ENCODE results near the gene PCDHGB5. TPM values are rescaled to one million over a fixed set of nuclear protein-coding genes. Genes with fewer than 3 reads are reported as not detected.

The PCDHGB5 gene
- polyA plus RNA-seq, 3 donors: 0.01 to 0.08 TPM; not detected in 1

GRCh38 chr5:141402553-141403243 lies 5.0 kb downstream of the PCDHGB5 start, which contains the start of gene PCDHGA9:
Gene PCDHGA9 (plus strand): TSS chr5:141402778. CDS start chr5:141402953, 175 bp downstream.
- no peak within 1 kb of the TSS for H3K27ac ChIP-seq (ENCODE audit: low read depth in 1 of 2, low read length in 2 of 2)
- H3K4me1 ChIP-seq (ENCODE audit: control insufficient read depth in 1 of 2, insufficient read depth in 2 of 2, low read length in 2 of 2): peaks cover 0 to 3% of the 10 kb centered on the region in 2 donors
- H3K9ac ChIP-seq (ENCODE audit: insufficient read depth, low read length, poor library complexity, severe bottlenecking): no peak within 1 kb of the TSS
- H3K36me3 ChIP-seq (replicated peaks in 1 of 2; ENCODE audit: control insufficient read depth in 1 of 2, insufficient read depth in 2 of 2, low read length in 2 of 2): no peaks in the 10 kb centered on the region
- H3K4me1 Mint-ChIP-seq: peaks cover 9% of the 10 kb centered on the region
- 17% methylated on average over 25 of the region's 27 CpGs for WGBS (ENCODE audit: insufficient coverage)
- intact Hi-C loops (cut with micrococcal nuclease): no loop called here
- DNase-seq: peak in 1 of 3 donors; percentile 8
- H3K27me3 Mint-ChIP-seq (ENCODE audit: low read depth in 3 of 3): peaks cover 66 to 85% (median 83%) of the 10 kb centered on the region in 3 donors
- H3K4me3 ChIP-seq (replicated peaks in 1 of 3; ENCODE audit: low read depth in 2 of 3, low read length in 3 of 3): no peak within 1 kb of the TSS
- no peaks in the 10 kb centered on the region for H3K79me2 ChIP-seq (ENCODE audit: insufficient read depth, low read length)
- peaks cover 10 to 11% of the 10 kb centered on the region in 2 donors for H3K36me3 Mint-ChIP-seq
- peak within 1 kb of the TSS; percentile 4 for H3K4me2 ChIP-seq (replicated peaks; ENCODE audit: extremely low read depth, low read length, poor library complexity, severe bottlenecking)
- H3K27ac Mint-ChIP-seq: peak within 1 kb of the TSS in 1 of 7 donors; percentile 24
- H4K20me1 ChIP-seq (ENCODE audit: insufficient read depth, low read length): no peaks in the 10 kb centered on the region
- H3K9me3 ChIP-seq (replicated peaks in 1 of 2; ENCODE audit: control insufficient read depth in 1 of 2, insufficient read depth in 1 of 2, low read length in 2 of 2): peaks cover 35 to 67% of the 10 kb centered on the region in 2 donors
- H3K9me3 Mint-ChIP-seq: peaks cover 26 to 70% (median 55%) of the 10 kb centered on the region in 7 donors
- H3K4me3 Mint-ChIP-seq: peak within 1 kb of the TSS; percentile 61 to 82
- peak within 1 kb of the TSS; percentile 17 for H2AFZ ChIP-seq (ENCODE audit: insufficient read depth, low read depth, low read length, poor library complexity, severe bottlenecking)
- peaks cover 67 to 95% of the 10 kb centered on the region in 2 donors for H3K27me3 ChIP-seq (ENCODE audit: control insufficient read depth in 2 of 2, insufficient read depth in 2 of 2, low read length in 2 of 2)
- peak; percentile 70 for TF ChIP-seq CTCF (IDR thresholded peaks at IDR 0.05)

- Histone ChIP-seq H3K36me3 (replicated peaks in 1 of 2; ENCODE audit: control insufficient read depth in 1 of 2, insufficient read depth in 2 of 2, low read length in 2 of 2) (no peaks in the 10 kb centered on the region), H3K79me2 (ENCODE audit: insufficient read depth, low read length) (no peaks in the 10 kb centered on the region), H3K27ac (ENCODE audit: low read depth in 1 of 2, low read length in 2 of 2) (no peak overlapping the region), H3K9me3 (replicated peaks in 1 of 2; ENCODE audit: control insufficient read depth in 1 of 2, insufficient read depth in 1 of 2, low read length in 2 of 2) (peaks cover 38 to 71% of the 10 kb centered on the region in 2 donors), H3K4me2 (replicated peaks; ENCODE audit: extremely low read depth, low read length, poor library complexity, severe bottlenecking) (no peak overlapping the region), H3K4me1 (ENCODE audit: control insufficient read depth in 1 of 2, insufficient read depth in 2 of 2, low read length in 2 of 2) (peaks cover 3 to 6% of the 10 kb centered on the region in 2 donors), H3K9ac (ENCODE audit: insufficient read depth, low read length, poor library complexity, severe bottlenecking) (no peak overlapping the region), H4K20me1 (ENCODE audit: insufficient read depth, low read length) (no peaks in the 10 kb centered on the region), H3K4me3 (replicated peaks in 1 of 3; ENCODE audit: low read depth in 2 of 3, low read length in 3 of 3) (no peak overlapping the region), H2AFZ (ENCODE audit: insufficient read depth, low read depth, low read length, poor library complexity, severe bottlenecking) (no peak overlapping the region), H3K27me3 (ENCODE audit: control insufficient read depth in 2 of 2, insufficient read depth in 2 of 2, low read length in 2 of 2) (peaks cover 73 to 97% of the 10 kb centered on the region in 2 donors)
- H3K27ac Mint-ChIP-seq: peak overlapping the region in 1 of 7 donors; percentile 24
- intact Hi-C loops (cut with micrococcal nuclease): no loop called here
- no peak for TF ChIP-seq CTCF (IDR thresholded peaks at IDR 0.05)
- peaks cover 10 to 17% of the 10 kb centered on the region in 2 donors for H3K36me3 Mint-ChIP-seq
- peaks cover 15% of the 10 kb centered on the region for H3K4me1 Mint-ChIP-seq
- peaks cover 31 to 74% (median 59%) of the 10 kb centered on the region in 7 donors for H3K9me3 Mint-ChIP-seq
- H3K4me3 Mint-ChIP-seq: peak overlapping the region in 1 of 2 donors; percentile 82
- 20% methylated on average over 21 of the region's 22 CpGs for WGBS (ENCODE audit: insufficient coverage)
- no peak for DNase-seq
- H3K27me3 Mint-ChIP-seq (ENCODE audit: low read depth in 3 of 3): peaks cover 71 to 86% (median 85%) of the 10 kb centered on the region in 3 donors
Observed at GRCh38 chr5:141403387-141403786, 5.6 kb downstream of the PCDHGB5 start.
